HEK293 (cell line): Measurements from ENCODE around the gene CD28.

Experiments
- BCL11A ChIP-seq: fragments of 450-650 bp; formaldehyde crosslinking; IDR thresholded peaks from 2 replicates; pipeline ENCODE4 v1.5.1; 2016; ENCODE audit warnings: low read depth, missing biosample characterization, missing genetic modification characterization
- ZNF133 ChIP-seq: fragments of 450-650 bp; formaldehyde crosslinking; IDR thresholded peaks from 2 replicates; pipeline ENCODE4 v1.5.1; 2016; ENCODE audit warnings: missing biosample characterization, missing genetic modification characterization
- ZNF140 ChIP-seq: fragments of 450-650 bp; formaldehyde crosslinking; IDR thresholded peaks from 2 replicates; pipeline ENCODE4 v1.5.1; 2016; ENCODE audit warnings: missing biosample characterization, missing genetic modification characterization
- ZNF184 ChIP-seq: fragments of 450-650 bp; IDR thresholded peaks from 2 replicates; pipeline ENCODE4 v1.5.1; 2018; ENCODE audit warnings: missing biosample characterization, mild to moderate bottlenecking, missing genetic modification characterization
- ZNF24 ChIP-seq: fragments of 450-650 bp; formaldehyde crosslinking; IDR thresholded peaks from 2 replicates; pipeline ENCODE4 v1.5.1; 2016; ENCODE audit warnings: missing biosample characterization, missing genetic modification characterization
- ZNF302 ChIP-seq: fragments of 450-650 bp; formaldehyde crosslinking; IDR thresholded peaks from 2 replicates; pipeline ENCODE4 v1.5.1; 2016; ENCODE audit warnings: missing biosample characterization, missing genetic modification characterization, low read depth
- ZNF510 ChIP-seq: fragments of 450-650 bp; formaldehyde crosslinking; IDR thresholded peaks from 2 replicates; pipeline ENCODE4 v1.5.1; 2018; ENCODE audit warnings: mild to moderate bottlenecking, missing genetic modification characterization, missing biosample characterization; ENCODE audit not compliant: insufficient replicate concordance
- TF ChIP-seq, protein P1 (sequence below): fragments of 450-650 bp; formaldehyde crosslinking; IDR thresholded peaks from 2 replicates; pipeline ENCODE4 v1.5.1; 2016; ENCODE audit warnings: missing biosample characterization, missing genetic modification characterization
- TF ChIP-seq, protein P2 (sequence below): fragments of 450-650 bp; formaldehyde crosslinking; IDR thresholded peaks from 2 replicates; pipeline ENCODE4 v1.5.1; 2016; ENCODE audit warnings: missing biosample characterization, missing genetic modification characterization
- TF ChIP-seq, protein P3 (sequence below): fragments of 450-650 bp; formaldehyde crosslinking; IDR thresholded peaks from 2 replicates; pipeline ENCODE4 v1.5.1; 2016; ENCODE audit warnings: missing biosample characterization, missing genetic modification characterization

DNA sequence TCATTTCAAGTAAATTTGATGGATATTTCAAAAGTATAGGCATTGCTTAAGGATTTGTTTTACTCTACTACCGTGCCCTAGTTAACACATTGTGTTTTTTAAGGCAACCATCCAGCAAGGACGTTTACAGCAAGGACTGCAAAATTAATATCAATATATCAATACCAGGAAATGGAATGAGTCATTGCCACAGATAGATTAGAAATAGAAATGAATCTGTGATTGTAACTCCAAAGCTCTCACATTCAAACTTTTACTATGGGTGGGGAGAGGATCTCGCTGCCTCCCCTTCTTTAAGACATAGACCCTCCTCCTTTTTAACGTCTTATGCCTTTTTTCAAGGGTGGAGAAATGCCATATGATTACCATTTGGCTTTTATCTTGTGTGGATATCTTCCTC lies 3.8 kb downstream of the CD28 start:
- TF ChIP-seq ZNF302 (tag by site-specific recombination) (no peak), BCL11A (tag by site-specific recombination) (no peak), ZNF184 (tag by site-specific recombination) (no peak), ZNF510 (tag by site-specific recombination) (no peak), ZNF140 (tag by site-specific recombination) (no peak), ZNF133 (no peak), ZNF24 (tag by site-specific recombination) (no peak)
- TF ChIP-seq, protein P1, sequence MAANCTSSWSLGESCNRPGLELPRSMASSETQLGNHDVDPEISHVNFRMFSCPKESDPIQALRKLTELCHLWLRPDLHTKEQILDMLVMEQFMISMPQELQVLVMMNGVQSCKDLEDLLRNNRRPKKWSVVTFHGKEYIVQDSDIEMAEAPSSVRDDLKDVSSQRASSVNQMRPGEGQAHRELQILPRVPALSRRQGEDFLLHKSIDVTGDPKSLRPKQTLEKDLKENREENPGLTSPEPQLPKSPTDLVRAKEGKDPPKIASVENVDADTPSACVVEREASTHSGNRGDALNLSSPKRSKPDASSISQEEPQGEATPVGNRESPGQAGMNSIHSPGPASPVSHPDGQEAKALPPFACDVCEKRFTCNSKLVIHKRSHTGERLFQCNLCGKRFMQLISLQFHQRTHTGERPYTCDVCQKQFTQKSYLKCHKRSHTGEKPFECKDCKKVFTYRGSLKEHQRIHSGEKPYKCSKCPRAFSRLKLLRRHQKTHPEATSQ (tag by site-specific recombination): no peak
- TF ChIP-seq, protein P2, sequence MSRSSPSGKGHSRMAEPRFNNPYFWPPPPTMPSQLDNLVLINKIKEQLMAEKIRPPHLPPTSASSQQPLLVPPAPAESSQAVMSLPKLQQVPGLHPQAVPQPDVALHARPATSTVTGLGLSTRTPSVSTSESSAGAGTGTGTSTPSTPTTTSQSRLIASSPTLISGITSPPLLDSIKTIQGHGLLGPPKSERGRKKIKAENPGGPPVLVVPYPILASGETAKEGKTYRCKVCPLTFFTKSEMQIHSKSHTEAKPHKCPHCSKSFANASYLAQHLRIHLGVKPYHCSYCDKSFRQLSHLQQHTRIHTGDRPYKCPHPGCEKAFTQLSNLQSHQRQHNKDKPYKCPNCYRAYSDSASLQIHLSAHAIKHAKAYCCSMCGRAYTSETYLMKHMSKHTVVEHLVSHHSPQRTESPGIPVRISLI (tag by site-specific recombination): no peak
- TF ChIP-seq, protein P3, sequence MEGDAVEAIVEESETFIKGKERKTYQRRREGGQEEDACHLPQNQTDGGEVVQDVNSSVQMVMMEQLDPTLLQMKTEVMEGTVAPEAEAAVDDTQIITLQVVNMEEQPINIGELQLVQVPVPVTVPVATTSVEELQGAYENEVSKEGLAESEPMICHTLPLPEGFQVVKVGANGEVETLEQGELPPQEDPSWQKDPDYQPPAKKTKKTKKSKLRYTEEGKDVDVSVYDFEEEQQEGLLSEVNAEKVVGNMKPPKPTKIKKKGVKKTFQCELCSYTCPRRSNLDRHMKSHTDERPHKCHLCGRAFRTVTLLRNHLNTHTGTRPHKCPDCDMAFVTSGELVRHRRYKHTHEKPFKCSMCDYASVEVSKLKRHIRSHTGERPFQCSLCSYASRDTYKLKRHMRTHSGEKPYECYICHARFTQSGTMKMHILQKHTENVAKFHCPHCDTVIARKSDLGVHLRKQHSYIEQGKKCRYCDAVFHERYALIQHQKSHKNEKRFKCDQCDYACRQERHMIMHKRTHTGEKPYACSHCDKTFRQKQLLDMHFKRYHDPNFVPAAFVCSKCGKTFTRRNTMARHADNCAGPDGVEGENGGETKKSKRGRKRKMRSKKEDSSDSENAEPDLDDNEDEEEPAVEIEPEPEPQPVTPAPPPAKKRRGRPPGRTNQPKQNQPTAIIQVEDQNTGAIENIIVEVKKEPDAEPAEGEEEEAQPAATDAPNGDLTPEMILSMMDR (tag by site-specific recombination): no peak
